ENCODE results near the gene LYPD1.

DNA sequence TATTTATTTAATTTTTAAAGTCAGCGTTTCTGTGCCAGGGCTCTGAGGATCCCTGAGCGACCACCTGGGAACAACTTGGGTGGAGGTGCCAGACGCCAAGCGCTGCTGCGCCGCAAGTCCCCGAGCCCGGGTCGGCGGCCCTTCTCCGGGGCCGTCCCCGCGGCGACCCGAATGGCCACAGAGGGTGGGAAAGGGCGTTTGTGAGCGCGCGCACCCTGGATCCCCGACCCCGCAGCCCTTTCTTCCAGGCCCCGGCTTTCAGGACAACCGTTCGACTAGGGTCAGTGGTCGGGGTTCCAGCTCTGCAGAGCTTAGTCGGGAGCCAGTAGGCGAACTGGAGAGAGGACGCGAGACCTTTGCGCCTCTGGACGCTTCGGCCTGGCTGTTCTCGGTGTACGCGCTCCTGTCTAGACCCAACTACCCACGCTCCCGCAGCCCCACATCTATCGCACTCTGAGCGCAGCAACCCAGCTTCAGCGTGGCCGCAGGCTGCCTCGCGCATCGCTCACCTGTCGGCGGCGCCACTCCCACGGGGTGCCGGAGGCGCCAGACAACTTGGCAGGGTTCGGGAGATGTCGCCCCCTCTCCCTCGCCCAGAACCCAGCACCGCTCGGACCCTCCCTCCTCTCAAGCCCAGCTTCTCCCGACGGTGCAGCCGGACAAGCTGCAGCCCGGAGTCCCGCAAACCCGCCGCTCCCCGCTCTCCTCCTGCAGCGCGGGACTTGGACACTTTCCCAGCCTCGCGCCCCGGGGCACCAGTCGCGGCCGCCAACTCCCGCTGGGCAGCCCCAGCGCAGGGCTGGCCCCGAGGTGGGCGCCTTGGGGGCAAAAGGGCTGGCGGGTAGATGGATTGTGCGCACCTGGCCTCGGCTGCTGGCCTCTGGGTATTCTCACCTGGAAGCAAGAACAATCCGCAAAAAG lies 758 bp downstream of the LYPD1 start:
- TF ChIP-seq POLR2A (IDR thresholded peaks at IDR 0.05; ENCODE audit: low read length) (no peak), GATA1 (IDR thresholded peaks at IDR 0.05; ENCODE audit: low read depth, low read length) (no peak)

Data from erythroblast (primary cell).